SH-SY5Y (cell line): ENCODE data around the gene CASP10.

Source experiments
- GATA2 ChIP-seq: IDR thresholded peaks from 2 replicates; pipeline ENCODE4 v1.6.1; 2011; ENCODE audit warnings: mild to moderate bottlenecking, low read depth, low read length
- GATA3 ChIP-seq: IDR thresholded peaks from 2 replicates; pipeline ENCODE4 v1.6.1; 2011; ENCODE audit warnings: low read depth, mild to moderate bottlenecking, low read length, moderate library complexity

DNA sequence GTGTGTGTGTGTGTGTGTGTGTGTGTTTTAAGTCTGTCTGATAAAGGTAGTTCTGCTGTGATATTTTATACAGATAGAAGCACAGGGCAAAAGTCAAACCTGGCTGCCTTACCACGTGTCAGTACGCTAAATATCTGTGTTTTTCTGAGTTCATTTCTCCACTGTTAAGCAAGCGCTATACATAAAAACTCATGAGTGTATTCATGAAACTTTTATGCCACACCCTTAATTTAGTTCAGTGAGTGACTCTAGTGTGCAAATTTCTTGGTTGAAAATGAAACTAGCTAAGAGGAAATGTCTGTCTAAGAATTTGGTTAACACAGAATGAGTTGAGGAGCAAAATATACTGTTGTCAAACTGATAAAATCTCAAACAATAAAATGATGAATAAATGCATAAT, 11.2 kb downstream of the CASP10 start:
- TF ChIP-seq GATA3 (no peak), GATA2 (no peak)
